Activated CD8-positive, alpha-beta memory T cell treated with anti-CD3 and anti-CD28 coated beads for 48 hours (primary cell): ENCODE results near the gene ISLR2.

Source experiments
- DNase-seq, 3 experiments: peaks; one replicate each; pipeline ENCODE4 v3.0.0-alpha.2; 2020; ENCODE audit warnings: low read depth in 2 of 3, low spot score in 2 of 3

ISLR2 gene

GRCh38 chr15:74175271-74176191 is 45.1 kb downstream of the ISLR2 start:
- DNase-seq, result no peak

- no peak for DNase-seq
Measured at GRCh38 chr15:74176262-74177214, 46.2 kb downstream of the ISLR2 start.

- DNase-seq, result no peak
Measured at GRCh38 chr15:74178326-74179100, 48.1 kb downstream of the ISLR2 start.

- no peak for DNase-seq
Measured at GRCh38 chr15:74179101-74179841, 48.9 kb downstream of the ISLR2 start.

GRCh38 chr15:74179983-74180880 is 49.8 kb downstream of the ISLR2 start:
- DNase-seq, result no peak

GRCh38 chr15:74180881-74181602 is 50.7 kb downstream of the ISLR2 start:
- no peak for DNase-seq

GRCh38 chr15:74182131-74182530 is 51.7 kb downstream of the ISLR2 start:
- DNase-seq, result no peak

GRCh38 chr15:74184582-74185091 is 54.3 kb downstream of the ISLR2 start:
- DNase-seq, result peak in 1 of 3 experiments; percentile 8

- no peak for DNase-seq
Measured at GRCh38 chr15:74185710-74186348, 55.4 kb downstream of the ISLR2 start.
